Smooth muscle cell (in vitro differentiated cells): ENCODE measurements around the gene BRAP. TPM values are rescaled to one million over a fixed set of nuclear protein-coding genes. Genes with fewer than 3 reads are reported as not detected.

Experiments
- DNase-seq: peaks from one replicate; lab custom pipeline; 2025; ENCODE audit not compliant: unreplicated experiment; lab: John Stamatoyannopoulos, UW
- H2AFZ ChIP-seq: fragments of 200-600 bp; sonication (generic); 2 replicates; pipeline ENCODE4 v1.6.0; 2016; ENCODE audit warnings: antibody characterized with exemption, low read depth, mild to moderate bottlenecking
- H3F3A ChIP-seq: fragments of 200-600 bp; sonication (generic); 2 replicates; pipeline ENCODE4 v1.6.0; 2017; ENCODE audit warnings: antibody characterized with exemption, low read depth
- H3K27ac ChIP-seq: fragments of 200-600 bp; sonication (generic); 2 replicates; pipeline ENCODE4 v1.5.1; 2016; ENCODE audit warnings: low read depth, mild to moderate bottlenecking
- H3K27me3 ChIP-seq: fragments of 200-600 bp; sonication (generic); 2 replicates; pipeline ENCODE4 v1.6.1; 2016; ENCODE audit warnings: low read depth, mild to moderate bottlenecking
- H3K36me3 ChIP-seq: fragments of 200-600 bp; sonication (generic); 2 replicates; pipeline ENCODE4 v1.5.1; 2016; ENCODE audit warnings: low read depth
- H3K4me1 ChIP-seq: fragments of 200-600 bp; sonication (generic); 2 replicates; pipeline ENCODE4 v1.5.1; 2016; ENCODE audit warnings: low read depth
- H3K4me2 ChIP-seq: fragments of 200-600 bp; sonication (generic); 2 replicates; pipeline ENCODE4 v1.6.0; 2016; ENCODE audit warnings: mild to moderate bottlenecking
- H3K4me3 ChIP-seq: fragments of 200-600 bp; sonication (generic); 2 replicates; pipeline ENCODE4 v1.5.1; 2016; ENCODE audit warnings: mild to moderate bottlenecking
- H3K79me2 ChIP-seq: fragments of 200-600 bp; sonication (generic); 2 replicates; pipeline ENCODE4 v1.6.0; 2016; ENCODE audit warnings: low read depth, mild to moderate bottlenecking
- H3K9ac ChIP-seq: fragments of 200-600 bp; sonication (generic); 2 replicates; pipeline ENCODE4 v1.6.0; 2016; ENCODE audit warnings: low read depth
- H3K9me3 ChIP-seq: fragments of 200-600 bp; sonication (generic); replicated peaks from 2 replicates; pipeline ENCODE4 v1.5.1; 2016; ENCODE audit warnings: low read depth
- H4K20me1 ChIP-seq: fragments of 200-600 bp; sonication (generic); 2 replicates; pipeline ENCODE4 v1.6.0; 2016; ENCODE audit warnings: low read depth
- CTCF ChIP-seq: fragments of 200-600 bp; sonication (generic); IDR thresholded peaks from 2 replicates; pipeline ENCODE4 v1.5.1; 2017; ENCODE audit warnings: borderline replicate concordance, mild to moderate bottlenecking, antibody characterized with exemption; ENCODE audit not compliant: insufficient read depth, poor library complexity, severe bottlenecking
- WGBS: methylation state at CpG from one replicate; pipeline ENCODE4 v1.1.7; 2016; ENCODE audit warnings: low lambda C conversion rate; 5-methylcytosine and 5-hydroxymethylcytosine counted together
- polyA plus RNA-seq: library from polyadenylated mRNA; unstranded; fragments of >200 nt; fragmentation: Nextera tagmentation; extraction: Ambion mirVana; gene quantifications from 2 replicates; pipeline ENCODE4 v1.2.1, GENCODE V29; 2016
- total RNA-seq: library from RNA; depleted of rRNA; stranded (reverse); fragments of >200 nt; gene quantifications from 2 replicates; pipeline ENCODE4 v1.2.3, GENCODE V29; 2014

BRAP gene
- total and polyA plus RNA-seq, 2 experiments from 2014 or later: 16.4 to 18.8 TPM

- H3K36me3 ChIP-seq: peaks cover 10% of the 10 kb centered on the region
- no peak overlapping the region for H3K4me3 ChIP-seq
- no peaks in the 10 kb centered on the region for H4K20me1 ChIP-seq
- H3K9ac ChIP-seq: no peak overlapping the region
- H3F3A ChIP-seq: no peaks in the 10 kb centered on the region
- no peaks in the 10 kb centered on the region for H3K9me3 ChIP-seq
- no peaks in the 10 kb centered on the region for H3K4me1 ChIP-seq
- no peak overlapping the region for H3K27ac ChIP-seq
- H3K79me2 ChIP-seq: no peaks in the 10 kb centered on the region
- H3K27me3 ChIP-seq: no peaks in the 10 kb centered on the region
- no peak overlapping the region for H3K4me2 ChIP-seq
- H2AFZ ChIP-seq: no peak overlapping the region
- WGBS: 88% methylated on average over 11 of the region's 11 CpGs
- no peak for TF ChIP-seq CTCF
- no peak for DNase-seq
These were observed 20.5 kb downstream of the BRAP start for GRCh38 chr12:111664961-111665865.

GRCh38 chr12:111664499-111664898 is 21.3 kb downstream of the BRAP start:
- Histone ChIP-seq H4K20me1 (no peaks in the 10 kb centered on the region), H3K27ac (no peak overlapping the region), H3K4me2 (no peak overlapping the region), H3K9ac (no peak overlapping the region), H3K9me3 (no peaks in the 10 kb centered on the region), H3F3A (no peaks in the 10 kb centered on the region), H3K36me3 (peaks cover 8% of the 10 kb centered on the region), H3K4me3 (no peak overlapping the region), H3K79me2 (no peaks in the 10 kb centered on the region), H3K27me3 (no peaks in the 10 kb centered on the region), H2AFZ (no peak overlapping the region), H3K4me1 (no peaks in the 10 kb centered on the region)
- no peak for TF ChIP-seq CTCF
- over 99% methylated on average over 5 of the region's 5 CpGs for WGBS
- DNase-seq: no peak

GRCh38 chr12:111656016-111656415 is 29.7 kb downstream of the BRAP start:
- Histone ChIP-seq H3K27me3 (no peaks in the 10 kb centered on the region), H3K79me2 (no peaks in the 10 kb centered on the region), H3K4me1 (no peaks in the 10 kb centered on the region), H3K27ac (no peak overlapping the region), H3K36me3 (peaks cover 17% of the 10 kb centered on the region), H4K20me1 (no peaks in the 10 kb centered on the region), H3K9ac (no peak overlapping the region), H3K4me3 (no peak overlapping the region), H3F3A (no peaks in the 10 kb centered on the region), H3K9me3 (no peaks in the 10 kb centered on the region), H3K4me2 (no peak overlapping the region), H2AFZ (no peak overlapping the region)
- WGBS: 75% methylated on average over 4 of the region's 4 CpGs
- DNase-seq: no peak
- no peak for TF ChIP-seq CTCF
